Liver (tissue), 9 donors: ENCODE data around the gene THUMPD2. TPM values are rescaled to one million over a fixed set of nuclear protein-coding genes. Genes with fewer than 3 reads are reported as not detected.

Experiments used
- DNase-seq: peaks from one replicate; pipeline ENCODE4 v3.0.0-alpha.2; 2017; ENCODE audit warnings: low spot score
- H3K27ac ChIP-seq, 2 donors: one replicate each; pipeline ENCODE4 v1.7.0; 2013; ENCODE audit warnings: inconsistent platforms in 2 of 2, low read length in 2 of 2, control low read depth in 1 of 2, low read depth in 1 of 2, mild to moderate bottlenecking in 1 of 2
- H3K27me3 ChIP-seq, 4 donors: one replicate each; pipeline versions ENCODE4 v1.6.1 to v1.7.0; 2013; ENCODE audit warnings: low read length in 3 of 4, inconsistent platforms in 1 of 4, mild to moderate bottlenecking in 1 of 4, moderate library complexity in 1 of 4; ENCODE audit not compliant: control insufficient read depth in 4 of 4, insufficient read depth in 4 of 4
- H3K36me3 ChIP-seq, 4 donors: one replicate each; pipeline versions ENCODE4 v1.6.1 to v1.7.0; 2013; ENCODE audit warnings: low read length in 3 of 4, mild to moderate bottlenecking in 3 of 4, low read depth in 1 of 4, moderate library complexity in 1 of 4; ENCODE audit not compliant: control insufficient read depth in 4 of 4, insufficient read depth in 3 of 4
- H3K4me1 ChIP-seq, 4 donors: one replicate each; pipeline versions ENCODE4 v1.6.1 to v1.7.0; 2013; ENCODE audit warnings: low read length in 3 of 4, mild to moderate bottlenecking in 3 of 4, moderate library complexity in 1 of 4; ENCODE audit not compliant: control insufficient read depth in 4 of 4, insufficient read depth in 4 of 4
- H3K4me3 ChIP-seq, 3 donors: one replicate each; pipeline versions ENCODE4 v1.6.1 to v1.7.0; 2013; ENCODE audit warnings: low read length in 3 of 3, control low read depth in 1 of 3, low read depth in 1 of 3, mild to moderate bottlenecking in 1 of 3
- H3K9ac ChIP-seq, 2 donors: one replicate each; pipeline ENCODE4 v1.7.0; 2013; ENCODE audit warnings: low read length in 2 of 2, mild to moderate bottlenecking in 2 of 2, moderate library complexity in 2 of 2, control low read depth in 1 of 2, low read depth in 1 of 2
- H3K9me3 ChIP-seq, 4 donors: one replicate each; pipeline versions ENCODE4 v1.6.1 to v1.7.0; 2013; ENCODE audit warnings: low read length in 3 of 4; ENCODE audit not compliant: control insufficient read depth in 4 of 4
- EGR1 ChIP-seq, 2 donors: IDR thresholded peaks; 2 replicates each; pipeline ENCODE4 v1.6.1; 2016 to 2018; ENCODE audit warnings: antibody characterized with exemption in 2 of 2, low read depth in 2 of 2
- FOXA1 ChIP-seq: IDR thresholded peaks from 2 replicates; pipeline ENCODE4 v1.6.1; 2016; ENCODE audit warnings: antibody characterized with exemption
- FOXA2 ChIP-seq: IDR thresholded peaks from 2 replicates; pipeline ENCODE4 v1.6.1; 2016; ENCODE audit warnings: antibody characterized with exemption
- GABPA ChIP-seq, 2 donors: IDR thresholded peaks in 1 of 2; conservative IDR thresholded peaks in 1 of 2; 2 replicates each; pipeline ENCODE4 v1.6.1; 2016; ENCODE audit warnings: antibody characterized with exemption in 2 of 2, mild to moderate bottlenecking in 1 of 2, moderate library complexity in 1 of 2
- HNF4A ChIP-seq, 2 donors: conservative IDR thresholded peaks; 2 replicates each; pipeline ENCODE4 v1.6.1; 2016; ENCODE audit warnings: antibody characterized with exemption in 2 of 2, mild to moderate bottlenecking in 2 of 2
- HNF4G ChIP-seq: IDR thresholded peaks from 2 replicates; pipeline ENCODE4 v1.6.1; 2016; ENCODE audit warnings: antibody characterized with exemption
- NR2F2 ChIP-seq: IDR thresholded peaks from 2 replicates; pipeline ENCODE4 v1.6.1; 2016; ENCODE audit warnings: antibody characterized with exemption
- RAD21 ChIP-seq, 2 donors: IDR thresholded peaks; 2 replicates each; pipeline ENCODE4 v1.6.1; 2016; ENCODE audit warnings: antibody characterized with exemption in 2 of 2, mild to moderate bottlenecking in 2 of 2
- REST ChIP-seq: IDR thresholded peaks from 2 replicates; pipeline ENCODE4 v1.6.1; 2016; ENCODE audit warnings: antibody characterized with exemption, mild to moderate bottlenecking
- SP1 ChIP-seq: IDR thresholded peaks from 2 replicates; pipeline ENCODE4 v1.6.1; 2018; ENCODE audit warnings: antibody characterized with exemption, mild to moderate bottlenecking
- TAF1 ChIP-seq: conservative IDR thresholded peaks from 2 replicates; pipeline ENCODE4 v1.6.1; 2016; ENCODE audit warnings: antibody characterized with exemption, mild to moderate bottlenecking
- YY1 ChIP-seq: IDR thresholded peaks from 2 replicates; pipeline ENCODE4 v1.6.1; 2016; ENCODE audit warnings: antibody characterized with exemption, mild to moderate bottlenecking
- WGBS: extraction: QIAGEN DNeasy Blood & Tissue Kit; methylation state at CpG from one replicate; pipeline ENCODE4 v1.1.7; 2013; 5-methylcytosine and 5-hydroxymethylcytosine counted together
- polyA plus RNA-seq, 2 donors: library from polyadenylated mRNA; stranded (reverse) in 1 of 2; unstranded in 1 of 2; fragments of 200-250 nt in 1 of 2; fragments of >200 nt in 1 of 2; fragmentation: Nextera tagmentation in 1 of 2; extraction: Ambion mirVana in 1 of 2; gene quantifications; one replicate each; pipeline versions ENCODE4 v1.2.1 to v1.2.3, GENCODE V29; 2013 to 2015
- total RNA-seq, 2 donors: library from RNA; depleted of rRNA; stranded (reverse); fragments of >200 nt; gene quantifications; one replicate each; pipeline ENCODE4 v1.2.3, GENCODE V29; 2014
- TF ChIP-seq, protein P1 (sequence below): IDR thresholded peaks from 2 replicates; pipeline ENCODE4 v1.6.1; 2016; ENCODE audit warnings: antibody characterized with exemption
- TF ChIP-seq, protein P2 (sequence below): IDR thresholded peaks from 2 replicates; pipeline ENCODE4 v1.6.1; 2016; ENCODE audit warnings: antibody characterized with exemption
- TF ChIP-seq, protein P3 (sequence below): IDR thresholded peaks from 2 replicates; pipeline ENCODE4 v1.6.1; 2016; ENCODE audit warnings: antibody characterized with exemption
- donor health status: healthy.
- donor health status: healthy.
- donor health status: healthy.
- donor health status: healthy.
- donor health status: healthy.

THUMPD2 gene
- total and polyA plus RNA-seq, 4 donors, result 2.2 to 5.9 (median 5.0) TPM

- WGBS, result 91% methylated on average over 1 of the region's 1 CpG
- H3K9ac ChIP-seq, result no peak overlapping the region
- H3K4me1 ChIP-seq, result no peaks in the 10 kb centered on the region
- no peaks in the 10 kb centered on the region for H3K27me3 ChIP-seq
- H3K36me3 ChIP-seq, result peaks cover 0 to 24% (median 7%) of the 10 kb centered on the region in 4 donors
- DNase-seq, result no peak
- no peak for TF ChIP-seq REST
- no peak for TF ChIP-seq HNF4G
- TF ChIP-seq TAF1, result no peak
- TF ChIP-seq HNF4A (conservative IDR thresholded peaks at IDR 0.05), result no peak
- TF ChIP-seq EGR1 (IDR thresholded peaks at IDR 0.05; ENCODE audit: low read depth in 2 of 2), result no peak
- no peak for TF ChIP-seq NR2F2
- no peak for TF ChIP-seq RAD21 (IDR thresholded peaks at IDR 0.05)
- TF ChIP-seq FOXA1, result no peak
- H3K27ac ChIP-seq, result no peak overlapping the region
- H3K9me3 ChIP-seq, result no peaks in the 10 kb centered on the region
- no peak overlapping the region for H3K4me3 ChIP-seq
These were observed 46.6 kb downstream of the THUMPD2 start for GRCh38 chr2:39732482-39732881.

DNA sequence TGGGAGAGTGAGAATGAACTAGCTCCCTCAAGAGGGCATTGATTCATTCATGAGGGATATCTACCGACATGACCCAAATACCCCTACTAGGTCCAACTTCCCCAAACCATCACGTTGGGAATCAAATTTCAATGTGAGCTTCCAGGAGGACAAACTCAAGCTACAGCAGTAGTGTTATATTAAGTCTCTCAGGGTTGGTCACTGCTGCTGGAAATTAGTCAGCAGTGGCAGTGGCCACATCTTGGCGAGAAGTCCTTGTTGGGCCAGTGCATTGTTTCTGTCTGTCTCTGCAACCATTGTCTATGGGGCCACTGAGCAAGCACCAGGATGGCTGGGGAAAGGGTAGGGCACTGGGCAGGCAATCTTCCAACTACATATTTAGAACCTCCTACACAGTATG lies 47.5 kb downstream of the THUMPD2 start:
- H3K36me3 ChIP-seq, result peaks cover 0 to 16% (median 4%) of the 10 kb centered on the region in 4 donors
- WGBS, result 93% methylated on average over 3 of the region's 3 CpGs

More for the DNA sequence above, 47.5 kb downstream of the THUMPD2 start:
- H3K9me3 ChIP-seq, result no peaks in the 10 kb centered on the region
- no peak overlapping the region for H3K4me3 ChIP-seq
- no peaks in the 10 kb centered on the region for H3K4me1 ChIP-seq
- H3K9ac ChIP-seq, result no peak overlapping the region
- H3K27ac ChIP-seq, result no peak overlapping the region
- TF ChIP-seq FOXA2 (no peak), GABPA (IDR thresholded peaks at IDR 0.05 in 1 of 2, conservative IDR thresholded peaks at IDR 0.05 in 1 of 2) (no peak), HNF4G (no peak), HNF4A (conservative IDR thresholded peaks at IDR 0.05) (no peak), NR2F2 (no peak), RAD21 (IDR thresholded peaks at IDR 0.05) (no peak), REST (no peak), SP1 (no peak), FOXA1 (no peak), YY1 (no peak)
- TF ChIP-seq, protein P1, sequence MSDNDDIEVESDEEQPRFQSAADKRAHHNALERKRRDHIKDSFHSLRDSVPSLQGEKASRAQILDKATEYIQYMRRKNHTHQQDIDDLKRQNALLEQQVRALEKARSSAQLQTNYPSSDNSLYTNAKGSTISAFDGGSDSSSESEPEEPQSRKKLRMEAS, result no peak
- TF ChIP-seq, protein P2, sequence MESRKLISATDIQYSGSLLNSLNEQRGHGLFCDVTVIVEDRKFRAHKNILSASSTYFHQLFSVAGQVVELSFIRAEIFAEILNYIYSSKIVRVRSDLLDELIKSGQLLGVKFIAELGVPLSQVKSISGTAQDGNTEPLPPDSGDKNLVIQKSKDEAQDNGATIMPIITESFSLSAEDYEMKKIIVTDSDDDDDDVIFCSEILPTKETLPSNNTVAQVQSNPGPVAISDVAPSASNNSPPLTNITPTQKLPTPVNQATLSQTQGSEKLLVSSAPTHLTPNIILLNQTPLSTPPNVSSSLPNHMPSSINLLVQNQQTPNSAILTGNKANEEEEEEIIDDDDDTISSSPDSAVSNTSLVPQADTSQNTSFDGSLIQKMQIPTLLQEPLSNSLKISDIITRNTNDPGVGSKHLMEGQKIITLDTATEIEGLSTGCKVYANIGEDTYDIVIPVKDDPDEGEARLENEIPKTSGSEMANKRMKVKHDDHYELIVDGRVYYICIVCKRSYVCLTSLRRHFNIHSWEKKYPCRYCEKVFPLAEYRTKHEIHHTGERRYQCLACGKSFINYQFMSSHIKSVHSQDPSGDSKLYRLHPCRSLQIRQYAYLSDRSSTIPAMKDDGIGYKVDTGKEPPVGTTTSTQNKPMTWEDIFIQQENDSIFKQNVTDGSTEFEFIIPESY, result no peak
- TF ChIP-seq, protein P3, sequence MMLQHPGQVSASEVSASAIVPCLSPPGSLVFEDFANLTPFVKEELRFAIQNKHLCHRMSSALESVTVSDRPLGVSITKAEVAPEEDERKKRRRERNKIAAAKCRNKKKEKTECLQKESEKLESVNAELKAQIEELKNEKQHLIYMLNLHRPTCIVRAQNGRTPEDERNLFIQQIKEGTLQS, result no peak
- H3K27me3 ChIP-seq, result no peaks in the 10 kb centered on the region
- DNase-seq, result no peak
